Endothelial cell of umbilical vein (primary cell): ENCODE measurements around the gene YIPF2. TPM values are rescaled to one million over a fixed set of nuclear protein-coding genes. Genes with fewer than 3 reads are reported as not detected.

Source experiments
- BruUV-seq: library from RNA; stranded (reverse); fragments of 400-500 nt; replicated peaks from 2 replicates; lab custom pipeline; 2021; lab: Mats Ljungman, UMichigan
- CTCF ChIA-PET: fragments of 300-600, 350-600 bp; sonication (Branson Sonifier 250); formaldehyde crosslinking; loops from one replicate; lab custom pipeline; 2021; ENCODE audit warnings: antibody characterized with exemption, inconsistent platforms; lab: Charles Lee
- POLR2A ChIA-PET: fragments of 300-600, 350-600 bp; sonication (Branson Sonifier 250); formaldehyde crosslinking; loops from one replicate; lab custom pipeline; 2021; ENCODE audit warnings: antibody characterized with exemption, inconsistent platforms; lab: Charles Lee
- DNase-seq: peaks from one replicate; pipeline ENCODE4 v3.0.0-alpha.2; 2011; ENCODE audit warnings: low read depth, low spot score
- FAIRE-seq: peaks from 2 replicates; lab custom pipeline; 2011; peaks lifted over from hg19 to GRCh38; lab: Jason Lieb, UNC
- H2AFZ ChIP-seq: 2 replicates; pipeline ENCODE4 v1.6.0; 2012; ENCODE audit warnings: low read depth, low read length, control low read depth, inconsistent platforms
- H3K27ac ChIP-seq: 2 replicates; pipeline ENCODE4 v1.5.1; 2011; ENCODE audit warnings: low read depth, mild to moderate bottlenecking, control low read depth, low read length, moderate library complexity; ENCODE audit not compliant: insufficient read depth
- H3K27me3 ChIP-seq, 2 experiments: 2 replicates each; pipeline versions ENCODE4 v1.6.0 to v1.6.1; 2011; ENCODE audit warnings: low read length in 2 of 2, mixed read lengths in 1 of 2; ENCODE audit not compliant: control insufficient read depth in 2 of 2, insufficient read depth in 2 of 2
- H3K36me3 ChIP-seq, 2 experiments: 2 replicates in 1 of 2; 3 replicates in 1 of 2; pipeline ENCODE4 v1.5.1; 2011; ENCODE audit warnings: low read length in 2 of 2, mild to moderate bottlenecking in 1 of 2, moderate library complexity in 1 of 2; ENCODE audit not compliant: control insufficient read depth in 2 of 2, insufficient read depth in 2 of 2; ENCODE audit errors: extremely low read depth in 1 of 2
- H3K4me1 ChIP-seq: 3 replicates; pipeline ENCODE4 v1.5.1; 2011; ENCODE audit warnings: mild to moderate bottlenecking, low read length; ENCODE audit not compliant: control insufficient read depth, insufficient read depth; ENCODE audit errors: extremely low read depth
- H3K4me2 ChIP-seq: 2 replicates; pipeline ENCODE4 v1.6.1; 2011; ENCODE audit warnings: low read length, control low read depth, mixed read lengths; ENCODE audit not compliant: insufficient read depth
- H3K4me3 ChIP-seq, 3 experiments: fragments of 200-600 bp in 1 of 3; sonication (generic), shearing (Covaris generic) in 1 of 3; replicated peaks in 1 of 3; 2 replicates each; pipeline ENCODE4 v1.5.1; 2011 to 2016; ENCODE audit warnings: control low read depth in 3 of 3, low read length in 3 of 3, mild to moderate bottlenecking in 2 of 3, inconsistent platforms in 1 of 3, low read depth in 1 of 3, moderate library complexity in 1 of 3; ENCODE audit not compliant: insufficient read depth in 1 of 3
- H3K79me2 ChIP-seq: 2 replicates; pipeline ENCODE4 v1.6.0; 2012; ENCODE audit warnings: low read length, inconsistent platforms; ENCODE audit not compliant: control insufficient read depth, insufficient read depth
- H3K9ac ChIP-seq: replicated peaks from 2 replicates; pipeline ENCODE3; 2011; ENCODE audit warnings: low read length, control low read depth; ENCODE audit not compliant: insufficient read depth; ENCODE audit errors: extremely low read depth
- H3K9me1 ChIP-seq: replicated peaks from 3 replicates; pipeline ENCODE4 v1.6.0; 2011; ENCODE audit warnings: mild to moderate bottlenecking, low read length; ENCODE audit not compliant: control insufficient read depth, insufficient read depth; ENCODE audit errors: extremely low read depth
- H3K9me3 ChIP-seq: replicated peaks from 2 replicates; pipeline ENCODE4 v1.5.1; 2012; ENCODE audit warnings: low read length, inconsistent platforms; ENCODE audit not compliant: control insufficient read depth, insufficient read depth
- H4K20me1 ChIP-seq: replicated peaks from 2 replicates; pipeline ENCODE3; 2011; ENCODE audit warnings: mild to moderate bottlenecking, low read length; ENCODE audit not compliant: control insufficient read depth, insufficient read depth; ENCODE audit errors: extremely low read depth
- CTCF ChIP-seq, 2 donors: IDR thresholded peaks; 1 replicate in 1 of 2; 2 replicates in 1 of 2; pipeline ENCODE4 v1.5.1; 2011; ENCODE audit warnings: low read length in 2 of 2, mild to moderate bottlenecking in 2 of 2, moderate library complexity in 2 of 2, control low read depth in 1 of 2, inconsistent platforms in 1 of 2, low read depth in 1 of 2; ENCODE audit not compliant: insufficient read depth in 1 of 2; ENCODE audit errors: extremely low read depth in 1 of 2
- EZH2 ChIP-seq: IDR thresholded peaks from 2 replicates; pipeline ENCODE4 v1.6.1; 2012; ENCODE audit warnings: borderline replicate concordance, low read depth, mild to moderate bottlenecking, moderate library complexity, low read length, inconsistent platforms; ENCODE audit not compliant: severe bottlenecking
- FOS ChIP-seq: IDR thresholded peaks from 2 replicates; pipeline ENCODE4 v1.6.1; 2011; ENCODE audit warnings: mild to moderate bottlenecking, low read length, moderate library complexity, borderline replicate concordance; ENCODE audit not compliant: insufficient read depth
- GATA2 ChIP-seq: IDR thresholded peaks from 2 replicates; pipeline ENCODE4 v1.7.0; 2011; ENCODE audit warnings: low read depth, mild to moderate bottlenecking, moderate library complexity, mixed read lengths, low read length; ENCODE audit not compliant: insufficient read length, insufficient read depth
- JUN ChIP-seq: IDR thresholded peaks from 2 replicates; pipeline ENCODE4 v1.6.1; 2011; ENCODE audit warnings: borderline replicate concordance, low read depth; ENCODE audit not compliant: insufficient read length, insufficient read depth
- MAX ChIP-seq: IDR thresholded peaks from 2 replicates; pipeline ENCODE4 v1.6.1; 2011; ENCODE audit not compliant: insufficient read depth, insufficient read length
- MYC ChIP-seq: IDR thresholded peaks from one replicate; pipeline ENCODE4 v1.6.1; 2011; ENCODE audit warnings: mild to moderate bottlenecking, low read depth, low read length
- POLR2A ChIP-seq: IDR thresholded peaks from 2 replicates; pipeline ENCODE4 v1.6.1; 2012; ENCODE audit warnings: low read depth, mild to moderate bottlenecking, control low read depth, low read length
- POLR2AphosphoS5 ChIP-seq: IDR thresholded peaks from 2 replicates; pipeline ENCODE4 v1.6.1; 2012; ENCODE audit warnings: low read depth, mild to moderate bottlenecking, control low read depth, low read length, moderate library complexity; ENCODE audit not compliant: insufficient read depth
- dilution Hi-C: fragments of 300-500 bp; cut with MboI; formaldehyde crosslinking; loops from one replicate; pipeline ENCODE4 v1.15.0; 2019; ENCODE audit warnings: low sequenced_read_pairs; ENCODE audit not compliant: extremely low pct_ligation_motif_present
- intact Hi-C: fragments of 100-400 bp; cut with micrococcal nuclease; formaldehyde crosslinking; loops from one replicate; pipeline ENCODE4 v1.10.0; 2022
- polyA plus RNA-seq, 4 experiments: library from polyadenylated mRNA; depleted of rRNA in 3 of 4; stranded (reverse) in 3 of 4; unstranded in 1 of 4; fragments of >200 nt; gene quantifications; 2 replicates each; pipeline versions ENCODE4 v1.2.1 to v1.2.3, GENCODE V29; 2011 to 2012; ENCODE audit warnings: missing spikeins in 1 of 4
- total RNA-seq: library from RNA; stranded (reverse); gene quantifications from 2 replicates; pipeline ENCODE4 v1.2.3, GENCODE V29; 2021

Gene YIPF2
- total and polyA plus RNA-seq, 2 donors (not counting 3 experiments of a cell fraction or from before 2014, with no cell fraction given), result 47.8 to 104 TPM

- DNase-seq, result no peak
- Histone ChIP-seq H3K9me3 (no peaks in the 10 kb centered on the region), H3K9me1 (no peaks in the 10 kb centered on the region), H3K9ac (no peak overlapping the region), H3K4me1 (no peaks in the 10 kb centered on the region), H2AFZ (no peak overlapping the region), H3K36me3 (no peaks in the 10 kb centered on the region), H3K79me2 (peaks cover 24% of the 10 kb centered on the region), H3K27ac (no peak overlapping the region), H4K20me1 (no peaks in the 10 kb centered on the region), H3K4me2 (no peak overlapping the region), H3K4me3 (no peak overlapping the region), H3K27me3 (no peaks in the 10 kb centered on the region)
- dilution Hi-C loops (no loop called here), intact Hi-C loops (no loop called here)
- ChIA-PET CTCF (interaction anchor here (1.1 to 1.9 kb wide), 3 partner anchors 9 to 27 kb away, joined by 4 to 8 read pairs (median 4); partner anchors contain the start of gene CARM1), POLR2A (no interaction called here)
- FAIRE-seq, result no peak
- no TSS peak for BruUV-seq
- no peak for TF ChIP-seq CTCF (IDR thresholded peaks at IDR 0.05; ENCODE audit: extremely low read depth in 1 of 2, insufficient read depth in 1 of 2, low read depth in 1 of 2, low read length in 2 of 2)
- TF ChIP-seq GATA2, result no peak
- TF ChIP-seq MYC, result no peak
- TF ChIP-seq POLR2AphosphoS5, result no peak
- TF ChIP-seq FOS, result no peak
- no peak for TF ChIP-seq JUN
- no peak for TF ChIP-seq MAX
- TF ChIP-seq POLR2A, result no peak
- no peak for TF ChIP-seq EZH2
These were observed 36.9 kb downstream of the YIPF2 start for GRCh38 chr19:10891405-10892086.
